ENCODE data around the gene FLOT1.

GRCh38 chr6:30686009-30686907 lies 56.2 kb downstream of the FLOT1 start, which contains the start of gene PPP1R18:
- no peak for TF ChIP-seq CTCF (IDR thresholded peaks at IDR 0.05)
- no peak for TF ChIP-seq POLR2A (IDR thresholded peaks at IDR 0.05)
